Tibial nerve (tissue), 3 donors: ENCODE data around the gene DSTYK.

Source experiments
- CTCF ChIP-seq, 5 experiments: fragments of 200-600 bp in 3 of 5; fragments of 450-650 bp in 2 of 5; sonication (generic) in 3 of 5; IDR thresholded peaks; one replicate each; pipeline ENCODE4 v1.5.1; 2016 to 2019; ENCODE audit warnings: antibody characterized with exemption in 5 of 5, mild to moderate bottlenecking in 3 of 5, moderate library complexity in 2 of 5
- POLR2A ChIP-seq, 2 donors: fragments of 450-650 bp; IDR thresholded peaks; one replicate each; pipeline ENCODE4 v1.6.1; 2017; ENCODE audit warnings: antibody characterized with exemption in 2 of 2, mild to moderate bottlenecking in 2 of 2, moderate library complexity in 2 of 2

DNA sequence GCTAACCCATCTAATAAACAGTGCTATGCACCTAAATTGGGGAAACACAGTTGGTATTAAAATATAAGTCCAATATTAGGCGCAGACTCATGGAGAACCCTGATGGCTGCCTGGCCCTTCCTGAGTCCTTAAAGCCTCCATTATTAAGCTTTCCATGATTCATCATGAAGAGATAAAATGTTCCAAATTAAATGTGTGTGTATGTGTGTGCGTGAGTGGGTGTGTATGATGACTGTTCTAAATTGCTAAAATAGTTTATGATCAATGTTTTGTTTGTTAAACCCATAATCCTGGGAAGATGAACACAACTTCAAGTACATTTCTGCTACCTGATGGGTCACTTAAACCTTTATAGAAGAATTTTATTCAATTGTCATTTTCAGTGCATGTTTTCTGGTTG, 83.5 kb downstream of the DSTYK start:
- no peak for TF ChIP-seq POLR2A (IDR thresholded peaks at IDR 0.05)
- no peak for TF ChIP-seq CTCF (IDR thresholded peaks at IDR 0.05)
